PC-3 (cell line): ENCODE measurements around the gene DKK3.
A peak's percentile ranks its signal among the peaks of the same experiment; 100 is the strongest.

Experiments
- EZH2 ChIP-seq: fragments of 300-600 bp; sonication (generic); IDR thresholded peaks from one replicate; pipeline ENCODE4 v1.6.1; 2017; ENCODE audit warnings: antibody characterized with exemption, mild to moderate bottlenecking, low read length; ENCODE audit not compliant: unreplicated experiment
- TF ChIP-seq, protein P1 (sequence below): fragments of 300-600 bp; sonication (generic); conservative IDR thresholded peaks from 2 replicates; pipeline ENCODE4 v1.5.1; 2017; ENCODE audit warnings: antibody characterized with exemption, low read depth, mild to moderate bottlenecking, low read length

- TF ChIP-seq, protein P1, sequence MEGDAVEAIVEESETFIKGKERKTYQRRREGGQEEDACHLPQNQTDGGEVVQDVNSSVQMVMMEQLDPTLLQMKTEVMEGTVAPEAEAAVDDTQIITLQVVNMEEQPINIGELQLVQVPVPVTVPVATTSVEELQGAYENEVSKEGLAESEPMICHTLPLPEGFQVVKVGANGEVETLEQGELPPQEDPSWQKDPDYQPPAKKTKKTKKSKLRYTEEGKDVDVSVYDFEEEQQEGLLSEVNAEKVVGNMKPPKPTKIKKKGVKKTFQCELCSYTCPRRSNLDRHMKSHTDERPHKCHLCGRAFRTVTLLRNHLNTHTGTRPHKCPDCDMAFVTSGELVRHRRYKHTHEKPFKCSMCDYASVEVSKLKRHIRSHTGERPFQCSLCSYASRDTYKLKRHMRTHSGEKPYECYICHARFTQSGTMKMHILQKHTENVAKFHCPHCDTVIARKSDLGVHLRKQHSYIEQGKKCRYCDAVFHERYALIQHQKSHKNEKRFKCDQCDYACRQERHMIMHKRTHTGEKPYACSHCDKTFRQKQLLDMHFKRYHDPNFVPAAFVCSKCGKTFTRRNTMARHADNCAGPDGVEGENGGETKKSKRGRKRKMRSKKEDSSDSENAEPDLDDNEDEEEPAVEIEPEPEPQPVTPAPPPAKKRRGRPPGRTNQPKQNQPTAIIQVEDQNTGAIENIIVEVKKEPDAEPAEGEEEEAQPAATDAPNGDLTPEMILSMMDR = peak; percentile 56
- TF ChIP-seq EZH2 = no peak
These were observed 20.9 kb downstream of the DKK3 start for GRCh38 chr11:11987503-11988022.
